NCI-H1105 treated with DMSO at 0.1 percent for 48 hours (cell line): ENCODE results near the gene ACOT6.
"Not testable (repeated sequence)": the region's sequence is repeated elsewhere in the genome, so short reads cannot be mapped to it uniquely, and the experiment has no call there.

ENCODE experiments used
- DNase-seq: peaks from one replicate; lab custom pipeline; 2025; lab: John Stamatoyannopoulos, UW

ACOT6 gene

DNA sequence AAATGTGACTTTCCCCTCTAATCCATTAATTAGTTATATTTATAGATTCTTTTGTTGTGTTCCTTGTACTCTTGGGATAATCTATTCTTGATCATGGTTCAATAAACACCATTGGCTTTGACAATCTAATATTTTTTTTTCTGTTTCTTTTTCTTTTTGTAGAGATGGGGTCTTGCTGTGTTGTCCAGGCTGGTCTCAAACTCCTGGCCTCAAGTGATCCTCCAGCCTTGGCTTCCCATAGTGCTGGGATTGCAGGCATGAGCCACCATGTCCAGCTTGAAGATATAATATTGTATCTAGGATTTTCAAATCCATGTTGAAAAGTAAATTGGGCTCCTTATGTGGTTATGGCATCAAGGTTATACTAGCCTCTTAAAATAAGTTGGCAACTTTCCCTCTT is 38.7 kb downstream of the ACOT6 start:
- no peak for DNase-seq

DNA sequence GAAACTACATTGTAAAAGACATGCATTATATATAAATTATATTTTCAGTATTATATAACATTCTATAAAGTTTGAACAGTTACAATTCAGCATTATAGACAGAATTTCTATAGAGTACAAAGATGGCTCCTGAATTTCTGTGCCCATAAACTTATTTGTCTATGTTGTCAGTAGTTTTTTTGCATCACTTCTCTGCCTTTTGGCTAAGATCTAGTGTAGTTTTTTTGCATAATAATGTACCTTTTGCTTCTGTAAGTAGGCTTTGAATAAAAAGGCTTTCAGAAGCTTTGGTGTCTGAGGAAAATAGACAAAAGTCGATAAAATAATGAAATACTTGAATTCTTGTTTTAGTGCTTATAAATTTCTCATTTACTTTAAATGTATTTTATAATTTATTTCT is 43.5 kb downstream of the ACOT6 start:
- no peak for DNase-seq

DNA sequence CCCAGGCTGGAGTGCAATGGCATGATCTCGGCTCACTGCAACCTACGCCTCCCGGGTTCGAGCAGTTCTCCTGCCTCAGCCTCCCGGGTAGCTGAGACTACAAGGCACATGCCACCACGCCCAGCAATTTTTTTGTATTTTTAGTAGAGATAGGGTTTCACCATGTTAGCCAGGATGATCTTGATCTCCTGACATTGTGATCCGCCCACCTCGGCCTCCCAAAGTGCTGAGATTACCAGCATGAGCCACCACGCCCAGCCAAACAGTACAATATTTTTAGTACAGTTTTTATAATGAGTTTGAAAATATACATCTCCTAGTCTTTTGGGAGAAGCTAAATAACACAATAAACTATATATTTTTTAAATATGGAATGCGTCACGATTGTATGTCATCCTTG is 46.9 kb downstream of the ACOT6 start:
- not testable (repeated sequence) for DNase-seq

DNA sequence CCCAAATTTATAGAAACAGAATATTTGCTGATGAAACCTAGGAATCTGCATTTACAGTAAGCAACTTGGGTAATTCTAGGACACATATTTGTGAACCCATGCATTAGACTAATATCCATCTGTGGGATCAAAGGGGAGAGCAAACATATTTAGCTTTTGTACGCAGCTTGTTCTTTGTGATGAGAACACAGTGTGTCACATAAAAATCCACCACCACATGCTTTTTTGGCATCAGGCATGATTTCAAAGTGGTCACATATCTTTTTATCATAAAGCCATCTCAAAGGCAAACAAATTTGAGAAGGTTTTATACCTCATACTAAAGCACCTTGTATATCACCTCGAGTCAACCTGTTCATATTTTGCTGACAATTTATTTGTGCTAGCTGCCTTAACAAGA is 48.2 kb downstream of the ACOT6 start:
- no peak for DNase-seq

DNA sequence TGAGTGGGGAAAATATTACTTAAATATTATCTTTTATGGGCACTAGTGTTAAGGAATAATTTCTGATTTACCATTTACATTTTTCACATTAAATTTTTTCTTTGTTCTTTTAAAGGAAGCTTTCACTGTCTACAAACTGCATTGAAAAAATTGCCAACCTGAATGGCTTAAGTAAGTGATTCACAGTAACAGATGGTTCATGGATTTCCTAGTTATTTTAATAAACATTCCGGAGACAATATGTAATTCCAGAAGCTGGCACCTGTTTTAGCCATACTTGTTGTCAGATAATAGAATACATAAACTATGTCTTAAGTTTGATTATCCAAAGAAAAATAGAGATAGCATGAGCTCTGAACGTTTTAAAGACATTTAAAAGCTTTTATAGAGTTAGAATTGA is 49.6 kb downstream of the ACOT6 start:
- no peak for DNase-seq

DNA sequence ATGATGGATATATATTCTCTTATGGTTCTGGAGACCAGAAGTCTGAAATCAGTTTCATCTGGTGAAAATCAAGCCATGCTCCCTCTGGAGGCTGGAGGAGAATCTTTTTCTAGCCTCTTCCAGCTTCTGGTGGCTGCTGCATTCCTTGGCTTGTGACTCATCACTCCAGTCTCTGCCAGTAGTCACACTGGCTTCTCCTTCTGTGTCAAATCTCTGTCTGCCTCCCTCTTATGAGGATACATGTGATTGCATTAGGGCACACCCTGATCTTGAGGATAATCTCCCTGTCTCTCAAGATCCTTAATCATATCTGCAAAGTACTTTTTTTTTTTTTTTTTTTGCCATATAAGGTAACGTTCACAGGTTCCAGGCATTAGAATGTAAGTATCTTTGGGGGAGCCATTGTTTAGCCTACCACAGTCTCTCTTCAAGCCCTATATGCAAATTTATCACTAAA is 50.2 kb downstream of the ACOT6 start:
- no peak for DNase-seq

DNA sequence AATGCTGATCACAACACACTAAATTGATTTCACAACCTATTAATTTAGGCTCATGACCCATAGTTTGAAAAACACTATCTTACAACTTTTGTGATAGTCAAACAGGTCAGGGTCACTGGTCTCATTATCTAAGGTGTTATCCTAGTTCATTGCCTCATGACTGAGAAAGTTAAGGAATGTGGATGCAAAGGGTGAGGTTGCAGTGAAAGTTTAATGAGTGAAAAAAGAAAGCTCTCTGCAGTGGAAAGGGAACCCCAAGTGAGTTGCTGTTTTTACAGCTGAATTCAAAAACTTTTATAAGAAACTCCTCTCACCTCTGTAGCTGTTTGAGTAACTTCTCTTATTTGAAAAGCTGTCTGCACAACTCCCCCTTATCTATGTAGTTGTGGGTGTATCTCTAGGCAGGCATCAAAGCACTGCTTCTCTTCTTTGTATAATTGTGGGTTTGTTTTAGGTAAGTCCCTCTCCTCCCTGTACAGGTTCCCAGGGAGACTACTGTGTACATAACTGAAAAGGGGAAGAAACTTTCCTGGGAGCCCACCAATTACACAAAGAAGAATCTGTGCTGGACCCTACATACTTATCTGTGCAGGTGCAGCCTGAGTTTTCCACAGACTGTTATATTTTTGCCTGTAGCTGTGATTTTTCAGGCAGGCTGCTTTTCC is 51.4 kb downstream of the ACOT6 start:
- no peak for DNase-seq

DNA sequence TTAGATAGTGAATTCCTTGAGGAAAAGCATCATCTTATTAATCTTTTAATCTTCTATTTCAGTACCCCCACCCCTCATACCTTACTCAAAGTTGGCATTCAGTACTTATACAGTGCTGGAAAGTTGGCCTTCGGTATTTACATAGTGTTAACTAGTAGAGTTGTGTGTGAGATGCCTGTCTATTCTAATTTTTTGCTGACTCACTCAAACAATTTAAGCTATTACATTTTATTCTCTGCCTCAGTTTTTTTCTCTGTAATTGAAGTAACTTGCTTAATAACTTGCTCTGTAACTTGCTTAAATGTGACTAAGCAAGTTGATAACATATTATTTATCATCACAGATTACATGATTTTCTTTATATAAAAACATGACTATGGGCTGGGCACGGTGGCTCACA is 52.8 kb downstream of the ACOT6 start:
- DNase-seq, result no peak

DNA sequence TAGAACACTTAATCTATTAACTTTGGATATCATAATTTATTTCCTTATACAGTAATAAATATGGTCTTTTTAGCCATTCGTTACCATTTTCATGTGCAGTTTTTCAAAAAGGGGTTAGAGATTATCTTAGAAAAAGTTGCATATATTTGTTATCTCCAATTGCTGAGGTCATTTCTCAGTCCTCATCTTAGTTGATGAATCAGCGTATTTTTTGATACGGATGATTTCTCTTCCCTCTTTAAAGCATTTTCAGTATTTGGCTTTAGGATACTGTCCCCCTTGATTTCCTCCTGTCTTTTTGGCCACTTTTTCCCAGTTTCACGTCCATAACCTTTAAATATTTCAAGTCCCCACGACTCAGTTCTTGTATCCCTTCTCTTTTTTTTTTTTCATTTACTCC is 54.3 kb downstream of the ACOT6 start:
- no peak for DNase-seq

DNA sequence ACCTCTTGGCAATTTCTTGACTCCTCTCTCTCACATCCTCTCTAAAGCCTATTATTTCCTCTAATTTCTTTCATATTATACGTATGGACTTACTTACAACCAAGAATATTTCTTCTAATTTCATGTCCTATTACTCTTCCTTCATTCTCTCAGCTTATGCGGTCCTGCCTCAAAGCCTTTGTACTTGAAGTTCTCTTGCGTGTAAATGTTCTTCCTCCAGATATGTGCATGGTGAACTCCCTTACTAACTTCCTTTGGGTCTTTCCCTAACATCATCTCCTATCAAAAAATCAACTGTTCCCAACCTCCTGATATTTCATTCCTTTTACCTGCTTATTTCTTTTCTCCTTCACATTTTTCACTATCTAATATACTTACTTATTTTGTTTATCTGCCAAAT is 55.5 kb downstream of the ACOT6 start:
- no peak for DNase-seq
